ENCODE results near the gene CFAP61.

Gene CFAP61

GRCh38 chr20:20089939-20090338 is 37.6 kb downstream of the CFAP61 start:
- H3K9ac ChIP-seq (ENCODE audit: low read length): no peak overlapping the region
- no peak for DNase-seq
- H3K79me2 ChIP-seq (ENCODE audit: control insufficient read depth, insufficient read depth, low read length, poor library complexity): no peaks in the 10 kb centered on the region
- H2BK120ac ChIP-seq (ENCODE audit: insufficient read depth, low read length, poor library complexity): no peak overlapping the region
- H3K14ac ChIP-seq (ENCODE audit: low read length): no peak overlapping the region
- H4K8ac ChIP-seq (ENCODE audit: low read depth, low read length): no peak overlapping the region
- no peak overlapping the region for H4K12ac ChIP-seq (ENCODE audit: low read depth, low read length)
- no peak overlapping the region for H4K91ac ChIP-seq (ENCODE audit: low read depth, low read length)
- no peak overlapping the region for H3K18ac ChIP-seq (ENCODE audit: low read length)
- H3K4me1 ChIP-seq (ENCODE audit: control insufficient read depth in 1 of 2, insufficient read depth in 2 of 2, low read length in 2 of 2): no peaks in the 10 kb centered on the region
- no peaks in the 10 kb centered on the region for H3K36me3 ChIP-seq (ENCODE audit: control insufficient read depth in 1 of 2, insufficient read depth in 2 of 2, low read length in 2 of 2)
- H3K4me3 ChIP-seq (ENCODE audit: low read depth, low read length): no peak overlapping the region
- H2AFZ ChIP-seq (ENCODE audit: insufficient read depth, low read length, poor library complexity): no peak overlapping the region
- H3K27me3 ChIP-seq (ENCODE audit: insufficient read depth, low read length): no peaks in the 10 kb centered on the region
- no peaks in the 10 kb centered on the region for H3K79me1 ChIP-seq (ENCODE audit: low read length)
- no peak overlapping the region for H3K4me2 ChIP-seq (ENCODE audit: low read length)
- no peak overlapping the region for H3K27ac ChIP-seq (ENCODE audit: low read depth, low read length)
- no peak overlapping the region for H3K4ac ChIP-seq (ENCODE audit: low read depth, low read length)
- H3K23ac ChIP-seq (ENCODE audit: low read length): no peak overlapping the region
- H2AK5ac ChIP-seq (ENCODE audit: low read length): no peak overlapping the region
- H2BK12ac ChIP-seq (ENCODE audit: low read length): no peak overlapping the region
- H3K9me3 ChIP-seq (ENCODE audit: insufficient read depth, low read depth, low read length): no peaks in the 10 kb centered on the region
- no peak overlapping the region for H2BK5ac ChIP-seq (ENCODE audit: low read depth, low read length, poor library complexity)
- no CpG with 5 or more reads among the region's 1 CpG for WGBS (ENCODE audit: extremely low coverage, insufficient coverage, insufficient read length)

DNA sequence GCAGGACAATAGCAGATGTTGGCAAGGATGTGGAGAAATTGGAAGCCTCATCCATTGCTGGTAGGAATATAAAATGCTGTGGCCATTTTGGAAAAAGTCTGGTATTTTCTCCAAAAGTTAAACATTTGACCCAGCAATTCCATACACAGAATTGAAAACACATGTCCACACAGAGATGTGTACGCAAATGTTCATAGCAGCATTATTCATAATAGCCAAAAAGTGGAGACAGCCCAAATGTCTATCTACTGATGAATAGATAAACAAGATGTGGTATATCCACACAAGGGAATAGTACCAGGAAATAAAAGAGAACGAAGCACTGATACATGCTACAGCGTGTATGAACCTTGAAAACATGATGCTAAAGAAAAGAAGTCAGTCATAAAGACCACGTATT is 40.5 kb downstream of the CFAP61 start:
- no peak overlapping the region for H4K12ac ChIP-seq (ENCODE audit: low read depth, low read length)
- H3K4me3 ChIP-seq (ENCODE audit: low read depth, low read length): no peak overlapping the region
- no peak overlapping the region for H4K91ac ChIP-seq (ENCODE audit: low read depth, low read length)
- no peak overlapping the region for H3K4ac ChIP-seq (ENCODE audit: low read depth, low read length)
- no peak for DNase-seq
- no peaks in the 10 kb centered on the region for H3K9me3 ChIP-seq (ENCODE audit: insufficient read depth, low read depth, low read length)
- no peak overlapping the region for H2AK5ac ChIP-seq (ENCODE audit: low read length)
- H3K14ac ChIP-seq (ENCODE audit: low read length): no peak overlapping the region
- H3K9ac ChIP-seq (ENCODE audit: low read length): no peak overlapping the region
- no peaks in the 10 kb centered on the region for H3K79me1 ChIP-seq (ENCODE audit: low read length)
- no peaks in the 10 kb centered on the region for H3K27me3 ChIP-seq (ENCODE audit: insufficient read depth, low read length)
- no peak overlapping the region for H2BK12ac ChIP-seq (ENCODE audit: low read length)
- no peak overlapping the region for H4K8ac ChIP-seq (ENCODE audit: low read depth, low read length)
- no CpG with 5 or more reads among the region's 4 CpGs for WGBS (ENCODE audit: extremely low coverage, insufficient coverage, insufficient read length)
- no peak overlapping the region for H3K27ac ChIP-seq (ENCODE audit: low read depth, low read length)
- no peak overlapping the region for H2BK120ac ChIP-seq (ENCODE audit: insufficient read depth, low read length, poor library complexity)
- no peaks in the 10 kb centered on the region for H3K4me1 ChIP-seq (ENCODE audit: control insufficient read depth in 1 of 2, insufficient read depth in 2 of 2, low read length in 2 of 2)
- no peak overlapping the region for H3K18ac ChIP-seq (ENCODE audit: low read length)
- no peaks in the 10 kb centered on the region for H3K79me2 ChIP-seq (ENCODE audit: control insufficient read depth, insufficient read depth, low read length, poor library complexity)
- no peak overlapping the region for H2AFZ ChIP-seq (ENCODE audit: insufficient read depth, low read length, poor library complexity)
- no peak overlapping the region for H2BK5ac ChIP-seq (ENCODE audit: low read depth, low read length, poor library complexity)
- H3K4me2 ChIP-seq (ENCODE audit: low read length): no peak overlapping the region
- no peaks in the 10 kb centered on the region for H3K36me3 ChIP-seq (ENCODE audit: control insufficient read depth in 1 of 2, insufficient read depth in 2 of 2, low read length in 2 of 2)
- no peak overlapping the region for H3K23ac ChIP-seq (ENCODE audit: low read length)

GRCh38 chr20:20094410-20094809 is 42.1 kb downstream of the CFAP61 start:
- Histone ChIP-seq H3K9ac (ENCODE audit: low read length) (no peak overlapping the region), H3K9me3 (ENCODE audit: insufficient read depth, low read depth, low read length) (no peaks in the 10 kb centered on the region), H3K27me3 (ENCODE audit: insufficient read depth, low read length) (no peaks in the 10 kb centered on the region), H2BK5ac (ENCODE audit: low read depth, low read length, poor library complexity) (no peak overlapping the region), H3K18ac (ENCODE audit: low read length) (no peak overlapping the region), H4K91ac (ENCODE audit: low read depth, low read length) (no peak overlapping the region), H2BK120ac (ENCODE audit: insufficient read depth, low read length, poor library complexity) (no peak overlapping the region), H3K27ac (ENCODE audit: low read depth, low read length) (no peak overlapping the region), H2BK12ac (ENCODE audit: low read length) (no peak overlapping the region), H3K4me1 (ENCODE audit: control insufficient read depth in 1 of 2, insufficient read depth in 2 of 2, low read length in 2 of 2) (no peaks in the 10 kb centered on the region), H3K4me2 (ENCODE audit: low read length) (no peak overlapping the region), H4K8ac (ENCODE audit: low read depth, low read length) (no peak overlapping the region), H3K14ac (ENCODE audit: low read length) (no peak overlapping the region), H3K79me2 (ENCODE audit: control insufficient read depth, insufficient read depth, low read length, poor library complexity) (no peaks in the 10 kb centered on the region), H3K4ac (ENCODE audit: low read depth, low read length) (no peak overlapping the region), H4K12ac (ENCODE audit: low read depth, low read length) (no peak overlapping the region), H3K79me1 (ENCODE audit: low read length) (no peaks in the 10 kb centered on the region), H2AFZ (ENCODE audit: insufficient read depth, low read length, poor library complexity) (no peak overlapping the region), H3K23ac (ENCODE audit: low read length) (no peak overlapping the region), H3K4me3 (ENCODE audit: low read depth, low read length) (no peak overlapping the region), H3K36me3 (ENCODE audit: control insufficient read depth in 1 of 2, insufficient read depth in 2 of 2, low read length in 2 of 2) (no peaks in the 10 kb centered on the region), H2AK5ac (ENCODE audit: low read length) (no peak overlapping the region)
- WGBS (ENCODE audit: extremely low coverage, insufficient coverage, insufficient read length): no CpG with 5 or more reads among the region's 6 CpGs
- DNase-seq: no peak

GRCh38 chr20:20095114-20095872 is 43.0 kb downstream of the CFAP61 start:
- Histone ChIP-seq H4K8ac (ENCODE audit: low read depth, low read length) (no peak overlapping the region), H3K4me1 (ENCODE audit: control insufficient read depth in 1 of 2, insufficient read depth in 2 of 2, low read length in 2 of 2) (no peaks in the 10 kb centered on the region), H4K91ac (ENCODE audit: low read depth, low read length) (no peak overlapping the region), H3K27ac (ENCODE audit: low read depth, low read length) (no peak overlapping the region), H2AFZ (ENCODE audit: insufficient read depth, low read length, poor library complexity) (no peak overlapping the region), H3K9me3 (ENCODE audit: insufficient read depth, low read depth, low read length) (no peaks in the 10 kb centered on the region), H3K79me2 (ENCODE audit: control insufficient read depth, insufficient read depth, low read length, poor library complexity) (no peaks in the 10 kb centered on the region), H3K27me3 (ENCODE audit: insufficient read depth, low read length) (no peaks in the 10 kb centered on the region), H3K14ac (ENCODE audit: low read length) (no peak overlapping the region), H3K4me2 (ENCODE audit: low read length) (no peak overlapping the region), H2BK5ac (ENCODE audit: low read depth, low read length, poor library complexity) (no peak overlapping the region), H3K18ac (ENCODE audit: low read length) (no peak overlapping the region), H3K23ac (ENCODE audit: low read length) (no peak overlapping the region), H4K12ac (ENCODE audit: low read depth, low read length) (no peak overlapping the region), H3K79me1 (ENCODE audit: low read length) (no peaks in the 10 kb centered on the region), H2AK5ac (ENCODE audit: low read length) (no peak overlapping the region), H3K4ac (ENCODE audit: low read depth, low read length) (no peak overlapping the region), H2BK12ac (ENCODE audit: low read length) (no peak overlapping the region), H2BK120ac (ENCODE audit: insufficient read depth, low read length, poor library complexity) (no peak overlapping the region), H3K36me3 (ENCODE audit: control insufficient read depth in 1 of 2, insufficient read depth in 2 of 2, low read length in 2 of 2) (no peaks in the 10 kb centered on the region), H3K9ac (ENCODE audit: low read length) (no peak overlapping the region), H3K4me3 (ENCODE audit: low read depth, low read length) (no peak overlapping the region)
- DNase-seq: peak; percentile 20 to 52
- no CpG with 5 or more reads among the region's 10 CpGs for WGBS (ENCODE audit: extremely low coverage, insufficient coverage, insufficient read length)

Measured in trophoblast cell (in vitro differentiated cells and primary cell).